Activated CD4-positive, alpha-beta T cell treated with anti-CD3 and anti-CD28 coated beads, Interleukin-2, amount 10 ng/mL, durations not matched to agents 7 days and 5 days (primary cell): Measurements from ENCODE around the gene CAPS. TPM values are rescaled to one million over a fixed set of nuclear protein-coding genes. Genes with fewer than 3 reads are reported as not detected.

Source experiments
- CTCF ChIA-PET: fragments of 350-600 bp; sonication (Branson Sonifier 250); formaldehyde crosslinking; loops from one replicate; lab custom pipeline; 2021; ENCODE audit warnings: antibody characterized with exemption; lab: Charles Lee
- POLR2A ChIA-PET: fragments of 350-600 bp; sonication (Branson Sonifier 250); formaldehyde crosslinking; loops from one replicate; lab custom pipeline; 2021; ENCODE audit warnings: antibody characterized with exemption; lab: Charles Lee
- DNase-seq: peaks from one replicate; pipeline ENCODE4 v3.0.0-alpha.2; 2020
- H3K27ac Mint-ChIP-seq: one replicate; pipeline ENCODE4 v1.8.0; 2021; ENCODE audit warnings: mild to moderate bottlenecking, moderate library complexity, mixed read lengths
- H3K27me3 Mint-ChIP-seq: one replicate; pipeline ENCODE4 v1.8.0; 2021; ENCODE audit warnings: mixed read lengths
- H3K36me3 Mint-ChIP-seq: one replicate; pipeline ENCODE4 v1.8.0; 2021; ENCODE audit warnings: low read depth, mixed read lengths
- H3K4me1 Mint-ChIP-seq: one replicate; pipeline ENCODE4 v1.8.0; 2021; ENCODE audit warnings: mixed read lengths
- H3K4me3 Mint-ChIP-seq: one replicate; pipeline ENCODE4 v1.8.0; 2021; ENCODE audit warnings: mild to moderate bottlenecking, moderate library complexity, mixed read lengths
- H3K9me3 Mint-ChIP-seq: one replicate; pipeline ENCODE4 v1.8.0; 2021; ENCODE audit warnings: mixed read lengths
- total RNA-seq, 2 experiments: library from RNA; stranded (reverse); gene quantifications; one replicate each; pipeline ENCODE4 v1.2.3, GENCODE V29; 2021

Gene CAPS
- total RNA-seq, 2 experiments from 2014 or later: 17.2 to 21.0 TPM

GRCh38 chr19:5933391-5934068 lies 19.5 kb downstream of the CAPS start:
- Mint-ChIP-seq H3K27ac (peak overlapping the region; percentile 60), H3K9me3 (no peaks in the 10 kb centered on the region), H3K4me3 (no peak overlapping the region), H3K36me3 (peaks cover 36% of the 10 kb centered on the region), H3K27me3 (no peaks in the 10 kb centered on the region), H3K4me1 (no peaks in the 10 kb centered on the region)
- CTCF ChIA-PET: interaction anchor here (0.5 to 1.4 kb wide), 3 partner anchors 9 to 22 kb away, joined by 3 to 6 read pairs (median 4); no protein-coding TSS in a partner anchor
- POLR2A ChIA-PET: no interaction called here
- DNase-seq: no peak

GRCh38 chr19:5934069-5934401 lies 20.0 kb downstream of the CAPS start:
- POLR2A ChIA-PET: no interaction called here
- no peaks in the 10 kb centered on the region for H3K4me1 Mint-ChIP-seq
- no peaks in the 10 kb centered on the region for H3K9me3 Mint-ChIP-seq
- no peaks in the 10 kb centered on the region for H3K27me3 Mint-ChIP-seq
- no peak overlapping the region for H3K27ac Mint-ChIP-seq
- H3K36me3 Mint-ChIP-seq: peaks cover 33% of the 10 kb centered on the region
- CTCF ChIA-PET: interaction anchor here (0.5 to 1.4 kb wide), 3 partner anchors 8 to 22 kb away, joined by 3 to 6 read pairs (median 4); no protein-coding TSS in a partner anchor
- no peak for DNase-seq
- no peak overlapping the region for H3K4me3 Mint-ChIP-seq

GRCh38 chr19:5934774-5935472 lies 20.9 kb downstream of the CAPS start:
- Mint-ChIP-seq H3K36me3 (peaks cover 34% of the 10 kb centered on the region), H3K4me1 (no peaks in the 10 kb centered on the region), H3K9me3 (no peaks in the 10 kb centered on the region), H3K4me3 (no peak overlapping the region), H3K27ac (no peak overlapping the region), H3K27me3 (no peaks in the 10 kb centered on the region)
- ChIA-PET POLR2A (no interaction called here), CTCF (interaction anchor here (0.9 to 1.2 kb wide), 3 partner anchors 14 to 53 kb away, joined by 3 to 4 read pairs (median 3); no protein-coding TSS in a partner anchor)
- no peak for DNase-seq

- Mint-ChIP-seq H3K27ac (no peak overlapping the region), H3K4me1 (no peaks in the 10 kb centered on the region), H3K36me3 (peaks cover 31% of the 10 kb centered on the region), H3K4me3 (no peak overlapping the region), H3K9me3 (no peaks in the 10 kb centered on the region), H3K27me3 (no peaks in the 10 kb centered on the region)
- POLR2A ChIA-PET: no interaction called here
- DNase-seq: no peak
- CTCF ChIA-PET: interaction anchor here (1.0 to 1.2 kb wide), 3 partner anchors 13 to 124 kb away, joined by 3 to 4 read pairs (median 3); no protein-coding TSS in a partner anchor
Measured at GRCh38 chr19:5935473-5936291, 21.6 kb downstream of the CAPS start.

- DNase-seq: no peak
- no peaks in the 10 kb centered on the region for H3K9me3 Mint-ChIP-seq
- peaks cover 28% of the 10 kb centered on the region for H3K36me3 Mint-ChIP-seq
- H3K4me3 Mint-ChIP-seq: no peak overlapping the region
- no peak overlapping the region for H3K27ac Mint-ChIP-seq
- no peaks in the 10 kb centered on the region for H3K4me1 Mint-ChIP-seq
- ChIA-PET CTCF (interaction anchor here (0.8 to 1.2 kb wide), 3 partner anchors 13 to 132 kb away, joined by 3 to 4 read pairs (median 3); no protein-coding TSS in a partner anchor), POLR2A (no interaction called here)
- H3K27me3 Mint-ChIP-seq: no peaks in the 10 kb centered on the region
Measured at GRCh38 chr19:5936292-5936592, 22.2 kb downstream of the CAPS start.

GRCh38 chr19:5937550-5937949 lies 23.5 kb downstream of the CAPS start:
- no peaks in the 10 kb centered on the region for H3K9me3 Mint-ChIP-seq
- no peaks in the 10 kb centered on the region for H3K27me3 Mint-ChIP-seq
- CTCF ChIA-PET: interaction anchor here (1.2 to 1.4 kb wide), 2 partner anchors 10 to 30 kb away, joined by 3 to 6 read pairs; no protein-coding TSS in a partner anchor
- POLR2A ChIA-PET: no interaction called here
- no peak overlapping the region for H3K27ac Mint-ChIP-seq
- no peak overlapping the region for H3K4me3 Mint-ChIP-seq
- DNase-seq: no peak
- peaks cover 26% of the 10 kb centered on the region for H3K36me3 Mint-ChIP-seq
- H3K4me1 Mint-ChIP-seq: no peaks in the 10 kb centered on the region

GRCh38 chr19:5940260-5941208 lies 26.5 kb downstream of the CAPS start:
- H3K27me3 Mint-ChIP-seq: no peaks in the 10 kb centered on the region
- no peak overlapping the region for H3K27ac Mint-ChIP-seq
- no peak overlapping the region for H3K4me3 Mint-ChIP-seq
- DNase-seq: no peak
- H3K36me3 Mint-ChIP-seq: peaks cover 22% of the 10 kb centered on the region
- ChIA-PET POLR2A (no interaction called here), CTCF (no interaction called here)
- H3K9me3 Mint-ChIP-seq: no peaks in the 10 kb centered on the region
- H3K4me1 Mint-ChIP-seq: peaks cover 2% of the 10 kb centered on the region

GRCh38 chr19:5941673-5942072 lies 27.6 kb downstream of the CAPS start:
- H3K27me3 Mint-ChIP-seq: no peaks in the 10 kb centered on the region
- peaks cover 16% of the 10 kb centered on the region for H3K36me3 Mint-ChIP-seq
- ChIA-PET CTCF (interaction anchor here (0.6 to 1.6 kb wide), 3 partner anchors 8 to 1627 kb away, joined by 3 to 6 read pairs (median 3); no protein-coding TSS in a partner anchor), POLR2A (no interaction called here)
- H3K9me3 Mint-ChIP-seq: no peaks in the 10 kb centered on the region
- no peak overlapping the region for H3K27ac Mint-ChIP-seq
- no peak overlapping the region for H3K4me3 Mint-ChIP-seq
- H3K4me1 Mint-ChIP-seq: peaks cover 9% of the 10 kb centered on the region
- DNase-seq: no peak

- no peak for DNase-seq
- no peaks in the 10 kb centered on the region for H3K9me3 Mint-ChIP-seq
- CTCF ChIA-PET: interaction anchor here (1.1 to 1.6 kb wide), 2 partner anchors 9 to 25 kb away, joined by 3 to 6 read pairs; no protein-coding TSS in a partner anchor
- POLR2A ChIA-PET: interaction anchor here (0.6 kb wide), 1 partner anchor 140 kb away, joined by 3 read pairs; no protein-coding TSS in a partner anchor
- H3K27ac Mint-ChIP-seq: no peak overlapping the region
- peaks cover 18% of the 10 kb centered on the region for H3K4me1 Mint-ChIP-seq
- H3K36me3 Mint-ChIP-seq: peaks cover 13% of the 10 kb centered on the region
- no peak overlapping the region for H3K4me3 Mint-ChIP-seq
- no peaks in the 10 kb centered on the region for H3K27me3 Mint-ChIP-seq
Measured at GRCh38 chr19:5943045-5943444, 29.0 kb downstream of the CAPS start.

- DNase-seq: no peak
- Mint-ChIP-seq H3K27ac (no peak overlapping the region), H3K9me3 (no peaks in the 10 kb centered on the region), H3K4me1 (peaks cover 23% of the 10 kb centered on the region), H3K36me3 (peaks cover 15% of the 10 kb centered on the region), H3K27me3 (no peaks in the 10 kb centered on the region), H3K4me3 (no peak overlapping the region)
- ChIA-PET CTCF (interaction anchor here (1.1 kb wide), 1 partner anchor 24 kb away, joined by 3 read pairs; no protein-coding TSS in a partner anchor), POLR2A (interaction anchor here (0.6 kb wide), 1 partner anchor 140 kb away, joined by 3 read pairs; no protein-coding TSS in a partner anchor)
Measured at GRCh38 chr19:5943623-5944022, 29.6 kb downstream of the CAPS start.

GRCh38 chr19:5947435-5947834 lies 33.4 kb downstream of the CAPS start:
- no peak for DNase-seq
- CTCF ChIA-PET: interaction anchor here (1.1 to 2.4 kb wide), 3 partner anchors 10 to 143 kb away, joined by 5 to 10 read pairs (median 6); no protein-coding TSS in a partner anchor
- Mint-ChIP-seq H3K27ac (peak overlapping the region; percentile 93), H3K4me1 (peaks cover 61% of the 10 kb centered on the region), H3K4me3 (no peak overlapping the region), H3K9me3 (no peaks in the 10 kb centered on the region), H3K36me3 (peaks cover 35% of the 10 kb centered on the region), H3K27me3 (no peaks in the 10 kb centered on the region)
- POLR2A ChIA-PET: no interaction called here
